GM18517 (cell line): ENCODE results near the gene ENTPD1.
"Not testable (repeated sequence)": the region's sequence is repeated elsewhere in the genome, so short reads cannot be mapped to it uniquely, and the experiment has no call there.

Experiments used
- ATAC-seq: cut with Tn5 transposase; IDR thresholded peaks from one replicate; pipeline ENCODE4 v1.9.1; 2021; ENCODE audit warnings: mild to moderate bottlenecking, moderate library complexity; ENCODE audit not compliant: unreplicated experiment

Gene ENTPD1

DNA sequence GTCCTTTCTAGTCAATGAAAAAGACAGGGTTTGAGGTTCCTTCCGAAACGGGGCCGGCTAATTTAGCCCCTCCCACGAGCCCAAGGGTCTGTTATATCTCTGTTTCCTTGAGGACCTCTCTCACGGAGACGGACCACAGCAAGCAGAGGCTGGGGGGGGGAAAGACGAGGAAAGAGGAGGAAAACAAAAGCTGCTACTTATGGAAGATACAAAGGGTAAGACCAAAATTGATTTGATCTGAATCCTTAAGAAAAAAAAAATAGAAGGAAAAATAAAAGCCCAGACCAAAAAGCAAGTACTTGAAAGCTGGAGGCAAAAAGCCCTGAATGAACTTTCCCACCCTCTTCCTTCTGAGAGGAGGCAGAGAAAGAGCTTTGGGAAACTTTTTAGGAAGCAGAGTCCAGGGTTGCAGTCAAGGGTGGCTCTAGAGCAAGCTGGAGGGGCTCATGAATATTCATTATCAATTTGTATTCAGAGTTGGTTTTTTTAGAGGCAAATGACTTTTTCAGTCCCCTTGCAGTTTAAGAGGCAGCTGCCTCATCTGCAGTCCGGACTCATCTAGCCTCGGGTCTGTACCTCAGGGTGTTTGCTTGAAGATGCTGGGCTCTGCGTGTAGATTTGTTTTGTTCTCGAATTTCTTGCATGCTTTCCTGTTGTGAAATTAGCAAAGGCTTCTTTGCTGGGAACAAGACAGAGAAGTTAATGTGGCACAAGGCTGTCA is at the start of gene ENTPD1:
Gene ENTPD1 (plus strand): TSS at position 123 of the 721 bp plus-strand sequence. CDS start 77 bp downstream, at position 200.
- no peak for ATAC-seq

GRCh38 chr10:95706573-95706972 is 49.4 kb upstream of the ENTPD1 start:
- no peak for ATAC-seq

DNA sequence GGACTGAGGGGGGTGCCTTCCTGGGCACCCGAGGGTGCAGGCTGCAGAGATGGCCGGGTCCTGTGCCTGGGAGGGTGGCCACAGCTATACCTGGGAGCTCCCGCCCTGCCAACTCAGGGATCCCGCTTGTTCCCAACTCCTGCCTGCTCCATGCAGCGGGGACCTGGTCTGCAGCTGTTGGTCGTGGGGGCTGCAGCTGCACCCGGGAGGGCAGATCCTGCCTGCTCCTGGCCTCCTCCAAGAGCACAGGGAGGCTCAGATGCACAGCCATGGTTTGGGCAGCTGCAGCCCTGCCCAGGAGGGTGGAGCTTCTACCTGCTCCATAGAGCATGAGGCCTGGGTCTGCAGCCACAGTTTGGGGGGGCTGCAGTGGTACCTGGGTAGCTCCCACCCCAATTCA is 49.0 kb upstream of the ENTPD1 start:
- ATAC-seq, result no peak

DNA sequence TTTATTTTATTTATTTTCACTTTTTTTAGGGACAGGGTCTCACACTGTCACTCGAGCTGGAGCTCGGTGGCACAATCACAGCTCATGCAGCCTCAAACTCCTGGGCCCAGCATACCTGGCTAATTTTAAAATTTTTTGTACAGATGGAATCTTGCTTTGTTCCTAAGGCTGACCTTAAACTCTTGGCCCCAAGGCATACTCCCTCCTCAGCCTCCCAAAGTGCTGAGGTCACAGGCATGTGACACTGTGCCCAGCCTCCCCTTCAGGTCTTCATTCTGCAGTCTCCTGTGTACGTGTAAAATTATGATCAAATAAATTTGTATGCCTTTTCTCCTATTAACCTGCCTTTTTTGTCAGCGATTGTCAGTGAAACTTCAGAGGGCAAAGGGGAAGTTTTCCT is 44.5 kb upstream of the ENTPD1 start:
- ATAC-seq, result no peak

DNA sequence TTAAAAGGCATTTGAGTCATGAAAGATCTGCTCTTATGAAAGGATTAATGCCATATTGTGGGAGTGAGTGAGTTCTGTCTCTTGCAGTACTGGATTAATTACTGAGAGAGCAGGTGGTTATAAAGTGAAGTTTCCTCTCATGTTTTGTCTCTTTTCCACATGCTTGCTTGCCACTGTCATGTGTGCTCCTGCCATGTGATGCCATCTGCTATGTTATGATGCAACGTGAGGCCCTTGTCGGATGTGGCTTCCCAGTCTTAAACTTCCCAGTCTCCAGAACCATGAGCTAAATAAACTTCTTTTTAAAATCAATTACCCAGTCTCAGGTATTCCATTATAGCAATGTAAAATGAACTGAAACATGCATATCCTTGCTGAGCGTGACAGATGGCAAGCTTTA is 39.5 kb upstream of the ENTPD1 start:
- ATAC-seq, result no peak

DNA sequence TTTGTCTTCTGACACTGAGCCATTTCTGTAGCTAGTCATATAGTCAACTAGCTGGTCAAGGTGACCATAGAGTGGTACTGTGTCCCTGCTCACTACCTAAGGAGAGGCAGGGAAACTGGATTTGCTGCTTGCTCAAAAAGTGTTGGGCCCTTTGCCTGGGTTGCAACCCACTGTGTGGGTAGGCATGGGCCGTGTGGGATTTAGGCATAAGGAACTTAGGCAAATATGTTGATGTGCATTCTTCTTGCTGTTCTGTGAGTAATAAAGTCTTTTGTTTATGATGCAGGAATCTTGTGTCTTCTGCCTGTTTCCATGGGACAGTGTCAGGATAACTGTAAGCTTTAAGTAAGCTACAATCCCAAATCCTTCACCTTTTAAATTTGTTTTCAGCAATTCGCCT is 39.1 kb upstream of the ENTPD1 start:
- no peak for ATAC-seq

GRCh38 chr10:95720745-95721144 is 35.2 kb upstream of the ENTPD1 start:
- ATAC-seq, result not testable (repeated sequence)

GRCh38 chr10:95722496-95722895 is 33.5 kb upstream of the ENTPD1 start:
- ATAC-seq, result not testable (repeated sequence)

DNA sequence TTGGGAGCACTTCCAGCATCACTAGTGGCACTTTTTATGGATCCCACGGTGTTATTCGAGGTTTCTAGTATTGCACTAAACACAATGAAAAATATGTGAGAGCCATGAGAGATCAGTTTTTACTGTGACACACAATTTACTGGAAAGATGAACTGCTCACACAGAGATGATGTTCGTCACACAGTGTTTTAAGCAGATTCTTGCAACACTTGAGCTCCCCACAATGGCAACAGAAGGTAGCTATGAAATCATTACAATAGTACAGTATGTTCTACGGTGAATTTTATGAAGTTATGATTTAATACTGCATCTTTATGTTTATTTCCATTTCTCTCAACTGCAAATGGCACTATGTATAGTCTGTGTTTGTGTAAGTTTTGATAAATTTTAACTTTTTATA is 27.4 kb upstream of the ENTPD1 start:
- no peak for ATAC-seq

DNA sequence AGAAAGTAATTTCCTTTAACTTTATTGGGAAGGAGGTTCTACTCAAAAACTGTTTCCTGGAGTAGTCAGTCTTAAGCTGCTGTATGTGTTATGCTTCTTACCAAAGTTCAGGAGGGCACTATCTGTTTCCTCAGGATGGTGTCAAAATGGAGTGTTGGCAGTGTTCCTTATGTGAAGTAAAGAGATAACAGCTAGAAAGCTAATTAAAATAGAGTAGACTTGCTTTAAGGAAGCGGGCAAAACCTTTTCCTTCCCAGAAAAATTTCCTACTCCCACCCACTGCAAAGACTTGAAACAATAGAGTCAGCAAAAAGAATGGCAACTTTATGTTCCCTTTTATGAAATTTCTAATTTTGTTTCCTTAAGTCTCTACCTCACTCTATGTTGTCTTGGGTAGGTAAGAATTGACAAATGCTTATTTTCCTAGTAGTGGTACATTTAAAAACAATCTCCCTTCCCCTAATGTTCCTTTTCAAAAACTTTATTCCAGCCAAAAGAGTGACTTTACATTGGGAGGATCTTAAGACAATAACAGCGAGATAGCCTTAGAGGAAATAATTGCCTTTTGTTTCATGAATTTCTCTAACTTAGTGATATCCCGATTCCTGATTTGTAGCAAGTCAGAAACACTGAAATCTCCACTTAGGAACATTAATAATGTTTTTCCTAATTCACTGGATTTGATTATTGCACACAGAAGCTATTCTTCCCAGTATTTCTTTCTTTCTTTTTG is 26.5 kb upstream of the ENTPD1 start:
- ATAC-seq, result no peak

DNA sequence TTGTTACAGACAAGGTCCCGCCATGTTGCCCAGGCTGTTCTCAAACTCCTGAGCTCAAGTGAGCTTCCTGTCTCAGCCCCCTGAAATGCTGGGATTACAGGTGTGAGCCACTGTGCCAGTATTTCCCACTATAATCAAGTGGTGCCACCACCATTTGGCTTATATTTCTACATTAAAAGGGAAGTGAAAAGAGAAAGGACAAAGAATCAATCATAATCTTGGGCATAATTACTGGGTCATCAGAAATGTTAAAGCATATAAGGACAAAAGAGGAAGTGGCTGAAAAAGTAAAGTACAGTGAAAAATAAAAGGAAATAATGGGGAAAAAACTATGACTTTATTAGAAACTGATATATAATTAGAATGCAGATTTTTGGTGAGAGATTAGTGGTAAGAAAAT is 25.7 kb upstream of the ENTPD1 start:
- ATAC-seq, result no peak

DNA sequence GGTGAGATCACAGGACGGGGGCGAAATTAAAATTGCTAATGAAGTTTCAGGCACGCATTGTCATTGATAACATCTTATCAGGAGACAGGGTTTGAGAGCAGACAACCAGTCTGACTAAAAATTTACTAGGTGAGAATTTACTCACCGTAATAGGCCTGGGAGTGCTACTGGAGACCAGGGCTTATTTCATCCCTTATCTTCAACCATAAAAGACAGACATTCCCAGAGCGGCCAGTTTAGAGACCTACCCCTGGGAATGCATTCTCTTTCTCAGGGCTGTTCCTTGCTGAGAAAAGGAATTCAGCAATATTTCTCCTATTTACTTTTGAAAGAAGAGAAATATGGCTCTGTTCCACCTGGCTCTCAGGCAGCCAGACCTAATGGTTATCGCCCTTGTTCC is 23.1 kb upstream of the ENTPD1 start:
- ATAC-seq, result not testable (repeated sequence)

DNA sequence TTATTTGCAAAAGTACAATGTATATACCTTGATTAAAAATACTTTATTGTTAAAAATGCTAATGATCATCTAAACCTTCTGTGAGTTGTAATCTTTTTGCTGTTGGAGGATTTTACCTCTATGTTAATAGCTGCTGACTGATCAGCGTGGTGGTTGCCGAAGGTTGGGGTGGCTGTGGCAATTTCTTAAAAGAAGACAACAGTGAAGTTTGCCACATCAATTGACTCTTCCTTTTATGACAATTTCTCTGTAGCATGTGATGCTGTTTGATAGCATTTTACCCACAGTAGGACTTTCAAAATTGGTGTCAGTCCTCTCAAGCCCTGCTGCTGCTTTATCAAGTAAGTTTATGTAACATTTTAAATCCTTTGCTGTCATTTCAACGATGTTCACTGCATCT is 16.9 kb upstream of the ENTPD1 start:
- ATAC-seq, result no peak

DNA sequence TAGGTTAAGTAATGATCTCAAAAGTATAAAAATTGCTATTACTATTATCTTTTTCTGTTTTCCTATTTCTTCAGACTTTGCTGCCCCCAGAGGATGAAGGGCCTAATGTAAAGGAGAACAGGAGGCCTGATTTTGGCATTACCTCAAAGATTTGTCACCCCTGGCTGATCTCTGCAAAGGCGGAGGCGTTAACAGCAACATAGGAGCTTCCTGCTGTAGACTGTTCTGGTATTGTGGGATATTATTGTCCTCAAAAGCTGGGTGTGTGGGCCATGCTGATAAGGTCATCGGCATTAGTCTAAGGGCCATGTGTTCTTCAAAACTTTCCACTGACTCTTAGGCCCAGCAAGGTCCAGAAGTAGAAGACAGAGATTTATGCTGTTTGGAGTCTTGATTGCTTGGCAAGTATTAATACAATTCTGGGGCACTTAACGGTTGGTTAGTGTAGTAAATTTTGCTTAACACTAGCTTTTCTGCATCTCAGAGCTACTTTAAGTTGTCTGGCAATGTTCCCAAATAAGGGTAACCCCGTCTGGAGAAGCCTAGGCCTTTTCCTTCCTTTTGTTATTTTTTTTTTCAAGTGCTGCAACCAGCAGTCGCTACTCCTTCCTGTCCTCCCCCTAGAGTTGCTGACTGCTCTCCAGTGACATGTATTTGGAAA is 14.0 kb upstream of the ENTPD1 start:
- ATAC-seq, result peak; percentile 62

DNA sequence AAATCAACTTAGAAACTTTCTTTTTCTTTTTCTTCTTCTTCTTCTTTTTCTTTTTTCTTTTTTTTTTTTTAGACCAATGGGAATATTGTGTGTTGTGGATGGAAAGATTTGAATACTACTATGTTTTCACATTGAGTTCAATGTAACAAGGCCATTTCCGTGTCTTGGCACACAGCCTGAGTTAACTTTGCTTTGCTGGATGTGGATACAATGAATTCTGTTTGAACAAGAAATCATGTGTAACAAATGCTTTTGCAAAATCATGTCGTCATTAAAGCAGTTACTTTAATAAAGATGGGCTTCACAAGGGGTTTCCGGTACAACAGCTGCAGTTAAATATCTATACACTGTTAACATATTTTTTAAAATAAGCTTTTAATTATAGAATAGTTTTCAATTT is 13.5 kb upstream of the ENTPD1 start:
- peak; percentile 31 for ATAC-seq

- no peak for ATAC-seq
Measured at GRCh38 chr10:95742962-95743535, 12.9 kb upstream of the ENTPD1 start.

DNA sequence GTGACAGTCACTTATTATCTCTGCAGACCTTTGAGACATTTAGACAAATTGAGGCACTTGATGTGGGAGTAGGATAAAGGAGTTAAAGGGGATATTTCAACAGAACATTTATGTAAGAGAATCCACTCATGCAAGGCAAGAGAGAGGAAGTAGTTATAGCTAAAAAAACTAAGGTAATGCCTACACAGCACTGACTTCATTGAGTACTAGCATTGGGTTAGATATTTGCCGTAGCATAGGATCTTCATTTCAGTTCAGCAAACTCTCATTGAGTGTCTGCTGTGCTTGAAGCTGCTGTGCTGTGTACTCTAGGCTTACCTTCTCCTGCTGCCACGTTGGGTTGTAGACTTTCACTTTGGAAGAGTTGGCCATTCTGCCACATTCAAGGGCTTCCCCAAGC is 10.5 kb upstream of the ENTPD1 start:
- ATAC-seq, result no peak

GRCh38 chr10:95748349-95748748 is 7.6 kb upstream of the ENTPD1 start:
- ATAC-seq, result no peak

DNA sequence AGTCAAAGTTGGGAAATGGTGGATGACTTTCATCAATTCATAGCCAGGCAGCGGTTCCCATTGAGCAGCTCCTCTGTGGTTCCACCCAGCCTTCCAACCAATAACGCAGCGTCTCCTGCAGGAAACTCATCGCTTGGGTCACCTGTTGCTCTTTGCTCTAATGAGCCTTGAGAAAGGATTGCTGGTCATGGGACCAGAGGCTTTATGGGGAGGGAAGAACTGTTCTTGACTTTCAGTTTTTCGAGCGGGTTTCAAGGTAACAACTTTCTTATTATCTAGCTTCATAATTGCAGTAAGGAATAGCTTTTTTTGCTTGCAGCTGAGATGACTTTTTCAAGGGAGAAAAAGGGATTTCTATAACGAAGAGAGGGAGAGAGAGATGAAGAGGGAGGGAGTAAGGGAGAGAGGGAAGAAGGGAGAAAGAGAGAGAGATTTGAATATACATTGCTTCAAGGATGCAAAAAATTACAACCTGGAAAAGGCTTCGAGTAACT is 405 bp upstream of the ENTPD1 start:
- ATAC-seq, result peak; percentile 26

DNA sequence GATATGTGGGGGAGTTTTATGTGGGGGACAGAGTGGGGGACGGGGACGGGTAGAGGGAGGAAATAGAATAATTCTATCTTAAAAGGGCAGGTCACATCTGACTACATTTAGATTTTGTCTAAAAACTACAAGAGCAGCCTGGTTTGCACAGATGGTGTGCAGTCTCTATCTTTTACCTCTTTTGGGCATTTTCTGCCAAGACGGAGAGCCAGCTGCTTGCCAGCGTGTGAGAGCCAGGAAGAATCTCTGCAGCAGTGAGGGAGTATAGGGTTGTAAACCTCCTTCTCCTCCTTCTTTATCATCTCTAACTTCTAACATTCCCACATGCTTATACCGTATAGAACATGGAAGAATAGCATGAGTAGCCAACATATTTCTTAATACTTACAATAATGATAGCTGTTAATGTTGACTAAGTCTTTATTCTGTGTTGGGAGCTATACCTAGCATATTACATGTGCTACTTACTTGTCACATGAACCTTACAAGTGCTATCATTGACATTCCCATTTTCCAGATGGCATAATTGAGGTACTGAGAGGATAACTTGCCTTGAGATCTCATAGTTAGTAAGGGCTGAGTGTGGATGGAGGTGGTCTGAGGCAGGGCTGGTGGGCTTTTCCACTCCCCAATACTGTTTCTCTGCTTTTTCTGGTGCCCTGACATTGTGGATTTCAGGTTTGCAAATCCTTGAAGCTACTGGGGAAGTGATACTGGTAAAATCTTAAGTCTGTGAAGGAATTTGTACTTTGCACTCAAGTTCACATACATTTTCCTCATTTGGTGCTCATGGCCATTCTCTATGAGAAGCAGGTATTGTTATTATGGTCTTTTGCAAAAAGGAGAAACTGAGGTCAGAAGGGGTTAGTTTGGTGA is 1.1 kb downstream of the ENTPD1 start:
- no peak for ATAC-seq
